Sciatic nerve (tissue), 2 donors: ENCODE measurements around the gene TMEM175. TPM values are rescaled to one million over a fixed set of nuclear protein-coding genes. Genes with fewer than 3 reads are reported as not detected.
A peak's percentile ranks its signal among the peaks of the same experiment; 100 is the strongest.
"Not testable (repeated sequence)": the region's sequence is repeated elsewhere in the genome, so short reads cannot be mapped to it uniquely, and the experiment has no call there.

ENCODE experiments used
- ATAC-seq: fragments of 200-7000 bp; cut with Tn5 transposase; one replicate; pipeline ENCODE4 v1.9.1; 2020; ENCODE audit warnings: mild to moderate bottlenecking, moderate library complexity
- DNase-seq: peaks from one replicate; pipeline ENCODE4 v3.0.0-alpha.2; 2020; ENCODE audit warnings: low spot score
- intact Hi-C: fragments of 100-400 bp; cut with DNase I; formaldehyde crosslinking; loops from one replicate; pipeline ENCODE4 v1.14.2; 2022
- total RNA-seq: library from RNA; stranded (reverse); fragmentation: NEBNext Ultra II Directional; extraction: Animal tissue kit (Norgen Biotek cat#: 25700); gene quantifications from one replicate; pipeline ENCODE4 v1.2.1, GENCODE V29; 2021
- donor health status: DM: no; HTN: no; CAD: no.
- donor health status: DM: no; HTN: no; CAD: no.

TMEM175 gene
- total RNA-seq, 1 donor from 2014 or later: 26.8 TPM

DNA sequence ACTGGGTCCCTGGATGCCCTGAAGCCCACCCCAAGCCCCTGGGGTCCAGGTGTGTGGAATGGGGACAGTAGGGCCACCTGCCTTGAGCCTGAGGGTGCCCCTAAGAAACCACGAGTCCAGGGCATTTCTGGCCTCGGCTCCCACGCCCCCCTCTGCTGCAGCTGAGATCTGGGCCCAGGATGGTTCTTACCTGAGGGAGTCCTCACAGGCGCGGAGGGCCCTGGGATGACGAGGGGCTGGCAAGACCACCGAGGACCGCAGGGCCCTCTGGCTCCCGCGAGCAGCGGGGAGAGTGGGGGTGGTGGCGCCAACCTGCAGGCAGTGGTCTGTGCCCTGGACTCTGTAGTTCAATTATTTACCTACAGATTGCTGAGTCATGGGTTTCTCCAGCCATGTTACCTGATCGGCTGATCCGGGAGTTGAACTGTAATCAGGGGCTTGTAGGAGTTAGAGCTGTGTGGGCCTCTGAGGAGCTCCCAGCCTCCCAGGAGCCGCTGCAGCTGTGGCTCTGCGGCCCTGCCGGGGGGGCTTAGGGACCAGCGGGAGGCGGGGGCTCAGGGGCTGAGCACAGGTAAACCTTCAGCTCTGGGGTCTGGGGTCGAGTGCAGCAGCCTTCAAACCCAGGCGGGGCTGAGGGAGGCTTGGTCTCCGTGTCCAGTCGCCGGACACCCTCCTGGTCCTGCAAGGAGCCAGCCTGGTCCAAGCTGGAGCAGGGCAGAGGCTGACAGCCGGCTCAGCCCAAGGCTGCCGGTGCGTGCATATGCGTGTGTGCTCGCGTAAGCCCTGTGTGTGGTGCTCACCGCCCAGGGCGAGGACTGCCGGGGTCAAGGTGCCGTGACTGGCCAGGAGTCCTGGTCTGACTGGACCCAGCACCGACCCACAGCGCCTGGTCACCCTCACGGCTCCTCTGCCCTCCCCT, 61.1 kb downstream of the TMEM175 start, which contains the start of gene SLC26A1:
Gene SLC26A1, minus strand, starts transcription at position 294 of the 919 bp plus-strand sequence. CDS start 1,701 bp downstream, outside the sequence.
- ATAC-seq: no peak
- intact Hi-C loops: no loop called here
- DNase-seq: no peak

GRCh38 chr4:995311-996026, 63.2 kb downstream of the TMEM175 start:
- intact Hi-C loops: no loop called here
- ATAC-seq (peak; percentile 7), DNase-seq (no peak)

DNA sequence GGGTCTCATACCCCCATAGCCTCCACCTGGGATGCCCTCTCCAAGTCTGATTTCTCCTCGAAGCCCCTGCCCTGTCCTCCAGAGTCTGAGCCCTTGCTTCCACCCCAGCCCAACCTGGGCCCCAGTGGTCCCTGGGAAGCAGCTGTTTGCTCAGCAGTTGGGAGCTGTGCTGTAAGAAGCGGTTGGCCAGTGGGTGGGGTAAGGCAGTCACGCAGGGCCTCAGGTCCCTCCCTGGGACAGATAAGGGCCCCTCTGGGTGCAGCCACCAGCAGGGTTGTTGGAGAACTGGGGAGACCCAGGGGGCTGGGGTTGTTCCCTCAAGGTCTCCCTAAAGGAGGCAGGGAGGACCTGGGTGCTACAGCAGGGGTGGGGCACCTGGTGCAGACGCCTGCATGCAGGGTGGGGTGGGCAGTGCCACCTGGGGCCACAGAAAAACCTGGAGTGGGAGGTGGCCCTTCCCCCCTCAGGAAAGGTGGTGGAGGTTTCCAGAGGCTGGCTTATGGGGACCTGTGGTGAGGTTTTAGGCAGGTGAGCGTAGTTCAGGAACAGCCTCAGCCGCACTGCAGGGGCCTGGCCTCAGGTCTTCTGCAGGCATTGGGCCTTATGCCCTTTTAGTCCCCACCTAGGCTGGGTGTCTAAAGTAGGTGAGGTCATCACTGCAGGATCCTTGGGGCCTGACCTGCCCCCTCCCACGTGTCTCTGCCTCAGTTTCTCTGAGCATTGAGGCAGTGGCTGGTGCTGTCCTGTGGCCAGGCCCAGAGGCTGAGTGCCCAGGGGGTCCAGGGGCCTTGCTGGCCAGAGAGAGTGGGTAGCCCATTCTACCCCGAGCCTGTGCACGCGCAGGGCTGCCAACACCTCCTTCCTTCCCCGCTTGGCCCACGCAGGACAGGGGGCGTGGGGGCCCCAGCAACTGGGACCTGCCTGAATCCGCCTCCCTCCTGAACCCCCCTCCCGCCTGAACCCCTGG, 64.1 kb downstream of the TMEM175 start:
- intact Hi-C loops: no loop called here
- ATAC-seq (no peak), DNase-seq (no peak)

- intact Hi-C loops: no loop called here
- ATAC-seq: no peak
- no peak for DNase-seq
These were observed 64.7 kb downstream of the TMEM175 start for GRCh38 chr4:996997-997374.

DNA sequence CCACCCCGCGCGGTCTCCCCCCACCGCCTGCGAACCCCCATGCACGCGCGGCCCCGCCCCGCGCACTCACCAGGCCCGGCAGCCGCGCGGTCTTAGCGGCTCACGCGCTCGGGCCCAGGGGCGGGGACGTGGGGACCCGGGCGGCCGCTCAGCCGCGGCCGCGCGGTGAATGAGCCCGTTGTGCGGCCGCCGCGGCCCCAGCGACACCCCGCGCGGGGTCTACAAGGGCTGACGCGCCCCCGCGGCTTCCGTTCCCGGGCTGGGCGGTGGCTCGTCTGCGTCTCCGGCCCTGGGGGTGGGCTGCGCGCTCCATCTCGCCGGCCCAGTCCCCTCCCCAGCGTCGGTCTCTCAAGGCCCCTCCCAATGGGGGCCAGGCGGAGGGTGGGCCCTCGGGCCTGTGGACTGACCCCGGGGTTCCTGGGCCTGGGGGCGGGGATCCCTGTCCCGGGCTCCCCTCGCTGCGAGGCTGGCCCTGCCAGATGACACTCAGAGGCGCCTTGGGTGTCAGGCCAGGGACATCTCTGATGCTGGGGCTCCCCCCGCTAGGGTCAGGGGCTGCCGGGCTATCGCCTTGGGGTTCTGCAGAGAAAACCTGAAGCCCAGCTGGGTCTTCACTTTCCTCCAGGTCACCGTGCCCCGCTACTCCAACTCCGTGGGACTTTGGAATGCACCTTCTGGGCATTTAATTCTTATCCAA, 65.3 kb downstream of the TMEM175 start:
- intact Hi-C loops: no loop called here
- no peak for ATAC-seq
- DNase-seq: no peak

DNA sequence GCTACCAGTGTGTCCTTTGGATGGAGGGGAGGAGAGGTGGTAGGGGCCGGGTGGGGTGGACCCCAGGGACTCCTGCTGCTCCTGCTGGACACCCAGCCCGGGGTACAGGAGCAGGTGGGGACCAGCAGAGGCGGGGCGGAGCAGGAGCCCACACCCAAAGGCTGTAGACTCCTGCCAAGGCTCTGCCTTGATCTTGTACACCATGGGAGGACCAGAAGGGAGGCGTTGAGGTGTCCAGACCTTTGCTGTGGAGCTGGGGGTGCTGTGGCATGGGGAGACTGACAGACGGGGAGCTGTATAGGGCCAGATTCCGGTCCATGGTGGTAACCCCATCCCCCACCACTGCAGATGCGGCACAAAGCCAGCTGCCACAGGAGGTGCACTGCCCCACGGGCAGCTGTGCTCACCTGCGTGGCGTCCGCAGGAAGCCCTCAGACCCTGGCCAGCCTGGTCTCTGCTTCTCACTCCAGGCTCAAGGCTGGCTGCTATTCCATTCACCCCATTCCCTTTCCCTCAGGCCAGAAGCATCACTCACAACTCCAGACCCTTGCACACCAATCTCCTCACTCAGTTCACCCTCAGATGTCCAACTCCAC, 65.9 kb downstream of the TMEM175 start:
- intact Hi-C loops: no loop called here

GRCh38 chr4:999240-999863, 67.1 kb downstream of the TMEM175 start:
- ATAC-seq: not testable (repeated sequence)

More for the DNA sequence above, 65.9 kb downstream of the TMEM175 start:
- ATAC-seq (no peak), DNase-seq (no peak)

DNA sequence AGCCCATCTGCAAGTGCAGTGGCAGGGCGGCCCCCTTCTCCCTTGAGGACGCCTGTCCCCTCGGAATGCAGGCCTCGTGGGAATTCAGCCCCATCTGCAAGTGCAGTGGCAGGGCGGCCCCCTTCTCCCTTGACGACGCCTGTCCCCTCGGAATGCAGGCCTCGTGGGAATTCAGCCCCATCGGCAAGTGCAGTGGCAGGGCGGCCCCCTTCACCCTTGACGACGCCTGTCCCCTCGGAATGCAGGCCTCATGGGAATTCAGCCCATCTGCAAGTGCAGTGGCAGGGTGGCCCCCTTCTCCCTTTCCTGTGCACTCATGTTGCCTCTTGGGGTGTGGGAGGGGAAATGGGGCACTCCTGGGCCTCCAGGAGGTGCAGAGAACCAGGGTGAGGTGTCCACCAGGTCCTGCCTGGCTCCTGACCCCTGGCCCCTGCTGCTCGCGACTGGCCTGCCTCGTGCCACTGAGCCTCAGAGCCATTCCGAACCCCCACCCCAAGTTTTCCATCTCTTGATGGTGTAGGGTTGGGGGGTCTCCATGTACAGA, 67.7 kb downstream of the TMEM175 start:
- DNase-seq: no peak
- no peak for ATAC-seq
- intact Hi-C loops: no loop called here

More at GRCh38 chr4:999240-999863, 67.1 kb downstream of the TMEM175 start:
- DNase-seq, intact Hi-C loops: not testable (repeated sequence)

- no peak for ATAC-seq
- DNase-seq: no peak
- intact Hi-C loops: no loop called here
These were observed 68.5 kb downstream of the TMEM175 start for GRCh38 chr4:1000686-1001260.

GRCh38 chr4:1001561-1002130, 69.4 kb downstream of the TMEM175 start:
- intact Hi-C loops: no loop called here
- ATAC-seq (no peak), DNase-seq (no peak)

DNA sequence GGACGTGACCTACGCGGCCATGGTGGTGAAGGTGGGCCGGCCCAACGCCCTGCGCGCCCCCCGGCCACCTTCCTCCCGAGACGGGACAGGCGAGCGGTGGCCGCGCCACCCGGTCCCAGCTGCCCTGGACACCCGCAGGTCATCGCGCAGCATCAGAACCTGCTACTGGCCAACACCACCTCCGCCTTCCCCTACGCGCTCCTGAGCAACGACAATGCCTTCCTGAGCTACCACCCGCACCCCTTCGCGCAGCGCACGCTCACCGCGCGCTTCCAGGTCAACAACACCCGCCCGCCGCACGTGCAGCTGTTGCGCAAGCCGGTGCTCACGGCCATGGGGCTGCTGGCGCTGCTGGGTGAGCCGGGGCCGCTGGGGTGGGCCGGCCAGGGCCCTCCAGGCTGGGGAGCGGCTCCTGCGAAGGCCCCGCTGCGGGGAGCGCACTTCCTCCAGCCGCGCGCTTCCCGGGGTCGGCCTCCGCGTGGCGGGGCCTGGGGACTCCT, 69.9 kb downstream of the TMEM175 start:
- ATAC-seq: peak; percentile 76
- intact Hi-C loops: no loop called here
- DNase-seq: no peak

- intact Hi-C loops: no loop called here
- ATAC-seq (no peak), DNase-seq (no peak)
These were observed 70.5 kb downstream of the TMEM175 start for GRCh38 chr4:1002631-1003251.

GRCh38 chr4:1003271-1004070, 71.2 kb downstream of the TMEM175 start:
- ATAC-seq (no peak), DNase-seq (no peak)
- intact Hi-C loops: no loop called here

GRCh38 chr4:1004071-1004418, 71.8 kb downstream of the TMEM175 start:
- DNase-seq (no peak), ATAC-seq (no peak)
- intact Hi-C loops: no loop called here
